ENCODE measurements around the gene ZBTB20.
A peak's percentile ranks its signal among the peaks of the same experiment; 100 is the strongest.

Gene ZBTB20

GRCh38 chr3:114624571-114625181, 522.4 kb downstream of the ZBTB20 start:
- peak in 1 of 2 experiments; percentile 42 for DNase-seq (ENCODE audit: low read depth in 1 of 2, low spot score in 1 of 2)

GRCh38 chr3:114624047-114624445, 523.0 kb downstream of the ZBTB20 start:
- no peak for TF ChIP-seq JUND (IDR thresholded peaks at IDR 0.05; ENCODE audit: low read depth)
- DNase-seq (ENCODE audit: low read depth in 1 of 2, low spot score in 1 of 2): peak in 1 of 2 experiments; percentile 5
- in situ Hi-C loops (cut with HindIII; ENCODE audit: low pct_unique_long_range_greater_than_20kb, low sequenced_read_pairs): no loop called here

More at GRCh38 chr3:114624571-114625181, 522.4 kb downstream of the ZBTB20 start:
- in situ Hi-C loops (cut with HindIII; ENCODE audit: low pct_unique_long_range_greater_than_20kb, low sequenced_read_pairs): no loop called here
- no peak for TF ChIP-seq JUND (IDR thresholded peaks at IDR 0.05; ENCODE audit: low read depth)

GRCh38 chr3:114623420-114624046, 523.6 kb downstream of the ZBTB20 start:
- no peak for DNase-seq (ENCODE audit: low read depth in 1 of 2, low spot score in 1 of 2)
- TF ChIP-seq JUND (IDR thresholded peaks at IDR 0.05; ENCODE audit: low read depth): no peak
- in situ Hi-C loops (cut with HindIII; ENCODE audit: low pct_unique_long_range_greater_than_20kb, low sequenced_read_pairs): no loop called here

DNA sequence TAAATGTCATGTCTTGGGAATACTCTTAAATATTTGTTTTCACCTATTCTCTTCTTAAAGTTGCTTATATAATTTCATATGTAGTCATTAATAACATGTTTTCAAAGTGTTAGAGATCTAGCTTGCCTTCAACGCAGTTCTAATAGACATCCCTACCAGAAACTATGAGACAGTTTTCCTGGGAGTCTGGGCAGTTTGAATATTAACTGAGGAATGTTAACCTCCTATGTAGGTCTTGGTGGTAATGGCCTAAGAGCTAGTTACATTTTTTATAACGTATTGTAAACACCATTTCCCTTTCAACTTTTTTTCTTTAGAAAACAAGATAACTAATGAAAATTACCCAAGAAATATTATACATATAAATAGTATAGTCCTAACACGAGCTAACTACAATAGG, 525.1 kb downstream of the ZBTB20 start:
- in situ Hi-C loops (cut with HindIII; ENCODE audit: low pct_unique_long_range_greater_than_20kb, low sequenced_read_pairs): no loop called here
- no peak for DNase-seq (ENCODE audit: low read depth in 1 of 2, low spot score in 1 of 2)
- TF ChIP-seq JUND (IDR thresholded peaks at IDR 0.05; ENCODE audit: low read depth): no peak

- DNase-seq (ENCODE audit: low read depth in 1 of 2, low spot score in 1 of 2): no peak
- TF ChIP-seq JUND (IDR thresholded peaks at IDR 0.05; ENCODE audit: low read depth): no peak
- in situ Hi-C loops (cut with HindIII; ENCODE audit: low pct_unique_long_range_greater_than_20kb, low sequenced_read_pairs): no loop called here
Measured at GRCh38 chr3:114619771-114620170, 527.3 kb downstream of the ZBTB20 start.

DNA sequence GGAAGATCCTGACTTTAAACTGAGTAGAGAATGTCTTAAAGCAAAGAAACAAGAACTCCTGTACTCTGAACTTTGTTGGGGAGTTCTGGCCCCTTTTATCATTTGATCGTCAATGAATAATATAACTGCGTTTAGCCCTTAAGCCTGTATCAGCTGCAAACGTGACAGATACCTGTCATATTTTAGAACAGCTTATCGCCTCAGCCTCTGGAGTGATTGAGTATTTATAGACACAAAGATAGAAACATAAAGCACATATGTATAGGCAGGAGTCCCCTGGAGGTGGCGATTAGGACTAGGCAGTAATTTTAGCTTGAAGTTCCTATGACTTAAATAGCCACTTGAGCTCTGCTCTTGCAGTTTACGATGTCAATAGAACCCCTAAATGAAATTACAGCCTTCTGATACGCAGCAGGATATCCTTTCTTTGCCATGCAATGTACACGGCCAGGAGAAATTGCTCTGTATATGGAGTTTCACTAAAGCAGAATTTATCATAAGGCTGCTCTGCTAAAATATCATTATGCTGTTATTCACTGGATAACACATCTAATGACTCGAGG, 531.5 kb downstream of the ZBTB20 start:
- DNase-seq (ENCODE audit: low read depth in 1 of 2, low spot score in 1 of 2): no peak
- in situ Hi-C loops (cut with HindIII; ENCODE audit: low pct_unique_long_range_greater_than_20kb, low sequenced_read_pairs): no loop called here
- no peak for TF ChIP-seq JUND (IDR thresholded peaks at IDR 0.05; ENCODE audit: low read depth)

GRCh38 chr3:114609973-114610630, 537.0 kb downstream of the ZBTB20 start:
- in situ Hi-C loops (cut with HindIII; ENCODE audit: low pct_unique_long_range_greater_than_20kb, low sequenced_read_pairs): no loop called here
- no peak for TF ChIP-seq JUND (IDR thresholded peaks at IDR 0.05; ENCODE audit: low read depth)
- DNase-seq (ENCODE audit: low read depth in 1 of 2, low spot score in 1 of 2): peak in 1 of 2 experiments; percentile 22

DNA sequence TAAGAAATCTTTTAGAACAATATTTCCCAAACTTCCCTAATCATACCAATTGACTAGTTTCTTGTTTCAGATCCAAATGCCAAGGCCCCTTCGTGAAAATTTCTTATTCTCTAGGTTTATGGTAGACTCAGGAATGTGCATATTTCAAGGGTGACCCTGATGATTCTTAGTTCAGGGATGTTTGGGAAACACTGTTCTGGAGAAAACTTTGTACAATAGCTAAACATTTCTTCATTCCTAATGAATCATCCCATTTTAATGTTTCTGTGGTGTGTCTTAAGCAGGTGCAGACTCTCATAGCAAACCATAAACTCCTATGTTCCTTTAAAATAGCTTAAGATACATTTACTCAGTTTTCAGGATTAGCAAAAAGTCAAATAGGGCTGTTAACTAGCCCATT, 538.8 kb downstream of the ZBTB20 start:
- no peak for TF ChIP-seq JUND (IDR thresholded peaks at IDR 0.05; ENCODE audit: low read depth)
- in situ Hi-C loops (cut with HindIII; ENCODE audit: low pct_unique_long_range_greater_than_20kb, low sequenced_read_pairs): no loop called here
- DNase-seq (ENCODE audit: low read depth in 1 of 2, low spot score in 1 of 2): no peak

GRCh38 chr3:114606336-114606735, 540.8 kb downstream of the ZBTB20 start:
- in situ Hi-C loops (cut with HindIII; ENCODE audit: low pct_unique_long_range_greater_than_20kb, low sequenced_read_pairs): no loop called here
- DNase-seq (ENCODE audit: low read depth in 1 of 2, low spot score in 1 of 2): no peak
- no peak for TF ChIP-seq JUND (IDR thresholded peaks at IDR 0.05; ENCODE audit: low read depth)

DNA sequence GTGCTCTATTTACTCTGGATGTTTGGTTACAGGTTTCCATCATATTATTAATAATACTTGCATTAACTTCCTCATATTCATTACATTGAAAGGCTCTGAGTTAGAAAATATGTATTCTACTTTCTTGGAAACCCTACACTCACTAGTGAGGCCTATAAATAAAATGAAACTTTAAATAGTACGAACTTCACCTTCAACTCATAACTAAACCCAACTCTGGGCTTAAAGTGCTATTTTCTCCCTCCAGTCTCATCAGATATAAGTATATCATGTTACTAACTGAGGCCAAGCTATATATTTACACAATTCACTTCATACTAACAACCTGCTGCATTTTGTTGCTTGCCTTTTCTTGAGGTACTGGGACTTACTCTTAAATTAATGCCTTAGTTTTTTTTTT, 546.5 kb downstream of the ZBTB20 start:
- in situ Hi-C loops (cut with HindIII; ENCODE audit: low pct_unique_long_range_greater_than_20kb, low sequenced_read_pairs): no loop called here
- DNase-seq (ENCODE audit: low read depth in 1 of 2, low spot score in 1 of 2): no peak
- no peak for TF ChIP-seq JUND (IDR thresholded peaks at IDR 0.05; ENCODE audit: low read depth)

GRCh38 chr3:114597871-114598270, 549.2 kb downstream of the ZBTB20 start:
- in situ Hi-C loops (cut with HindIII; ENCODE audit: low pct_unique_long_range_greater_than_20kb, low sequenced_read_pairs): no loop called here
- TF ChIP-seq JUND (IDR thresholded peaks at IDR 0.05; ENCODE audit: low read depth): no peak
- DNase-seq (ENCODE audit: low read depth in 1 of 2, low spot score in 1 of 2): no peak

DNA sequence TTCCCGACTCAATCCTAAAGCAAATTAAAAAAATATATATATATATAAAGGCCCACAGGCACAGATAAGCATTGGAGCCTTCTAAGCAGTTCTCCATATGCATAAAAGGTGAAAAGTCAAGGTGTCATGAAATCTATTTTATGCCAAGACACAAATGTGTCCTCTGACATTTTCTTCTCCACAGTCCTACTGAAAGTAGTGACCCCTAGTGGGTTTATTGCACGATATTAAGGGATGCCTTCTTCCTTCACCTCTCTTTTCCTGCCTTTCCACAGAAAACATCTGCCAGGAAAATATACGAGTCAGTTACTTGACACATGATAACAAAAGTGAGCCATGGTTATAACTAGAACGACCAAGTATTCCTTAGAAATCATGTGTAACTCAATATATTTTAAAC, 550.1 kb downstream of the ZBTB20 start:
- in situ Hi-C loops (cut with HindIII; ENCODE audit: low pct_unique_long_range_greater_than_20kb, low sequenced_read_pairs): no loop called here
- no peak for TF ChIP-seq JUND (IDR thresholded peaks at IDR 0.05; ENCODE audit: low read depth)
- no peak for DNase-seq (ENCODE audit: low read depth in 1 of 2, low spot score in 1 of 2)

DNA sequence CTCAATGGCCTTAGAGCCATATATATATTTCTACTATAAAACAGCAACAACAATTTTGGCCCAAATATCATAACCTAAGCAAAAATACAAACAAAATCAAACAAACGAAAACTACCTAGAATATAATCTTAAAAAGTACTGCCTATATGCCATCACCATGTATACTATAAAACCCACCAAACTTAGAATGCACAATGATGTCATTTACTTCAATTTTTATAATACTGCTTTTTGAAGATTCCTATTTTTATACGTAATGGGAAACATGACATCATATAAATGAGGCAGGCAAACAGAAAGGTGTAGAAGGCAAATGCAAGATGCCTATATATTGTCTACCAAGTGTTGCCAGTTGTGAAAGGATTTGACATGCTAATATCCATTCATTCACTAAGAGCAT, 550.9 kb downstream of the ZBTB20 start:
- in situ Hi-C loops (cut with HindIII; ENCODE audit: low pct_unique_long_range_greater_than_20kb, low sequenced_read_pairs): no loop called here
- DNase-seq (ENCODE audit: low read depth in 1 of 2, low spot score in 1 of 2): no peak

More for the DNA sequence above, 550.9 kb downstream of the ZBTB20 start:
- TF ChIP-seq JUND (IDR thresholded peaks at IDR 0.05; ENCODE audit: low read depth): no peak
